HG03175 (cell line): ENCODE measurements around the gene PRR33.
"Not testable (repeated sequence)": the region's sequence is repeated elsewhere in the genome, so short reads cannot be mapped to it uniquely, and the experiment has no call there.

Experiments used
- ATAC-seq: cut with Tn5 transposase; IDR thresholded peaks from one replicate; pipeline ENCODE4 v1.9.1; 2021; ENCODE audit warnings: mild to moderate bottlenecking, moderate library complexity; ENCODE audit not compliant: unreplicated experiment

The PRR33 gene

GRCh38 chr11:1889941-1890855 lies 1.5 kb downstream of the PRR33 start:
- ATAC-seq = no peak

GRCh38 chr11:1889224-1889930 lies 2.3 kb downstream of the PRR33 start:
- no peak for ATAC-seq

GRCh38 chr11:1888811-1889210 lies 2.9 kb downstream of the PRR33 start:
- no peak for ATAC-seq

GRCh38 chr11:1888347-1888753 lies 3.3 kb downstream of the PRR33 start:
- ATAC-seq = no peak

- no peak for ATAC-seq
These were observed 4.0 kb downstream of the PRR33 start for GRCh38 chr11:1887451-1888346.

- ATAC-seq = not testable (repeated sequence)
These were observed 5.1 kb downstream of the PRR33 start for GRCh38 chr11:1886551-1886950.

GRCh38 chr11:1884303-1884700 lies 7.4 kb downstream of the PRR33 start:
- no peak for ATAC-seq

GRCh38 chr11:1883346-1884302 lies 8.1 kb downstream of the PRR33 start:
- no peak for ATAC-seq

- peak; percentile 59 for ATAC-seq
These were observed 9.1 kb downstream of the PRR33 start for GRCh38 chr11:1882265-1883238.

- peak; percentile 26 for ATAC-seq
These were observed 10.0 kb downstream of the PRR33 start for GRCh38 chr11:1881442-1882264.

GRCh38 chr11:1880746-1881441 lies 10.8 kb downstream of the PRR33 start:
- ATAC-seq = no peak

GRCh38 chr11:1879941-1880720 lies 11.6 kb downstream of the PRR33 start:
- ATAC-seq = no peak

GRCh38 chr11:1879342-1879940 lies 12.3 kb downstream of the PRR33 start:
- ATAC-seq = no peak

GRCh38 chr11:1878137-1879031 lies 13.3 kb downstream of the PRR33 start:
- no peak for ATAC-seq
